ENCODE data around the gene CNPY3.
"Not testable (repeated sequence)": the region's sequence is repeated elsewhere in the genome, so short reads cannot be mapped to it uniquely, and the experiment has no call there.

CNPY3 gene

DNA sequence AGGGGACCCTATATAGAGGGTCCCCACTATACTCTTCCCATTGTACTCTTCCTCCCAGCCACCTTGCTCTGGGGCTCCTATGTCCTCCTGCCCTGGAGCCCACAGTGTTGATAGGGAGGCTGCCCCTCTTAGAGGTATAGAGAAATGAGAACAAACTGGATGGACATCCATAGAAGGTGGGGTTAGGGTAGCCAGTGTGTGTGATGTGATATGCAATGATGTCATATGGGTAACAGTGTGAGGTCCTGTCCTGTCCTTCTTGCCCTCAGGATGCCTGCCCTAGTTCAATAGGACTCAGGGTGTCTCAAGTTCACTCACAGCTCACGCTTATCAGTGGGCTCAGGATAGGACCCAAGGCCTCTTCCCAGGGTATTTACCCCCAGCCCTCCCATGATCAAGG is 13.0 kb upstream of the CNPY3 start:
- DNase-seq = no peak

DNA sequence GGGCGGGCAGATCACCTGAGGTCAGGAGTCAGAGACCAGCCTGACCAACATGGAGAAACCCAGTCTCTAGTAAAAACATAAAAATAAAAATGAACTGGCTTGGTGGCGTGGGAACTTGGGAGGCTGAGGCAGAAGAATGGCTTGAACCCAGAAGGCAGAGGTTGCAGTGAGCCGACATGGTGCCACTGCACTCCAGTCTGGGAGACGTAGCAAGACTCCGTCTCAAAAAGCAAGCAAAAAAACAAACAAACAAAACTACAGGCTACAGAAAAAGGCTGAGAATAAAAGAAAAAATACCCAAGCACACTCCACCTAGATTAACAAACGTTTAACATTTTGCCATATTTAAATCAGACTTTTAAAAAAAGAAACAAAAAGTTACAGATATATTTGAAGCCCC is 7.5 kb upstream of the CNPY3 start:
- DNase-seq = no peak

DNA sequence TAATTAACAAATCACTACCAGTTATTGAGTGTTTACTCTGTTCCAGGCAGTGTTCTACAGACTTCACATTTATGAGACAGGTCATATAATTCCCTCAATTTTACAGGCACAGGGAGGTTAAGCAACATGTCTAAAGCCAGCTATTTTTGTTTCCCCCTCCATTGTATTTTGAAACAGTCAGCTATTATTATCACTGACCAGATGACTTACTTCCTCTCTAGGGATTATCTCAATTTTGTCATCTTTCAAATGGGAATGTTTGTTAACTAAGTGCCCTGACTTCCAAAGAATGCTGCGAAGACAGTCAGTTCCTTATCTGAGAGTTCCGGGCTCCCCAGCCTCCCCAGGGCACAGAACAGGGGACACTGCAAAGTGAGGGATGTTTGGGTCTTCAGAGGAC is 5.6 kb upstream of the CNPY3 start:
- no peak for DNase-seq

DNA sequence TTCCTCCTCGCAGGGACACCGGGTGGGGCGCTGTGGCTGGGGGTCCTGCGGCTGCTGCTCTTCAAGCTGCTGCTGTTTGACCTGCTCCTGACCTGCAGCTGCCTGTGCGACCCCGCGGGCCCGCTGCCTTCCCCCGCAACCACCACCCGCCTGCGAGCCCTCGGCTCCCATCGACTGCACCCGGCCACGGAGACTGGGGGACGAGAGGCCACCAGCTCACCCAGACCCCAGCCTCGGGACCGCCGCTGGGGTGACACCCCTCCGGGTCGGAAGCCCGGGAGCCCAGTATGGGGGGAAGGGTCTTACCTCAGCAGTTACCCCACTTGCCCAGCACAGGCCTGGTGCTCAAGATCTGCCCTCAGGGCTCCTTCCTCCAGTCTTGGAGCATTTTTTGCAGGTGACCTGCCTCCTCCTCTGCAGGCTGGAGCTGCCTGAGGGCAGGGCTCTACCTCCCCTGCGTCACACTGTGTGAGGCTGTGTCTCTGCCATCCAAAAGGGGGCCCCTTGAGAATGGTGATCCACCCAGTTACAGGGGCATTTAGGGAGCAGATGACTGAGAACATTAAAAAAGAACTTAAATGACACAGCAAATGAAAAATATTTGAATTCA is 3.9 kb upstream of the CNPY3 start:
- no peak for DNase-seq

DNA sequence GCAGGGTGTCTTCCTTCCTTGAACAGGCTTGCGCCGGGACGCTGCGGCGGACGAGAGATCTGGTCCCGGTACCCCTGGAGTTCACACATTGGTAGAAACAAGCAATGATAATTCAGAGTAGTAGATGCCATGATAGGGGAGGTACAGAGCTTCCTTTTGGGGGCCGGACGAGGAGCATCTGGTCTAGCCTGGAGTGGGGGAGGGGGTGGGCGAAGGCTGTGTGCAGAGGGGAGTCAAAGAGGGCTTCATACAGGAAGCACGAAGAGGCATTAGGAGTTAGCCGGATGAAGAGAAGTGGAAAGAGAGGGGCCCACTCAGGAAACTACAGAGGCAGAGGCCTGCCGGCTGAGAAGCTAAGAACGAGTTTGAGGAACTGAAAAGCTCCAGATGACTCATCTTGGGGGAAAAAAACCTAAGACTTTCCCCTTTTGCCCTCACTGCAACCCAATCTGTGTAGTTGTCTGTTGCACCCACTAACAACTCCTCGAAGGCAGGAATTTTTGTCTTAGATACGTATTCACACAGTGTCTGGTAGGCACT is 611 bp downstream of the CNPY3 start:
- DNase-seq = no peak

DNA sequence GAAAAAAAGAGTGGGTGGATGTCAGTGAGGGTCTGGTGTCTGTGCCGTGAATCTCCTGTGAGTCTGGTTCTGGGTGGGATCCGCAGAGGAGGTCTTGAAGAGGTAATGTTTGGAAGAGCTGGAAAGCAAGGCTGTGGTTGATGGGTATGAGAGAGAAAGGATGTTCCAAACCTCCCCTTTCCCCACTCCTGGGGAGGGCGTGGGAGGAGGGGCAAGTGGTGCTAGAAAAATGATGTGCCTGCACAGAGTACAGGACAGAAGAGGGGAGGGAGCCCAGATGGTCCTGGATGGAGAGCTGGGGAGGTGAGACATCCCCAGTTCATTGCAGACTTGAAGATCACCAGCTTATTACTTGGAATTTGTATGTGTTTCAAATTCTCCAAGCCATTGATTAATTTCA is 3.1 kb downstream of the CNPY3 start:
- no peak for DNase-seq

DNA sequence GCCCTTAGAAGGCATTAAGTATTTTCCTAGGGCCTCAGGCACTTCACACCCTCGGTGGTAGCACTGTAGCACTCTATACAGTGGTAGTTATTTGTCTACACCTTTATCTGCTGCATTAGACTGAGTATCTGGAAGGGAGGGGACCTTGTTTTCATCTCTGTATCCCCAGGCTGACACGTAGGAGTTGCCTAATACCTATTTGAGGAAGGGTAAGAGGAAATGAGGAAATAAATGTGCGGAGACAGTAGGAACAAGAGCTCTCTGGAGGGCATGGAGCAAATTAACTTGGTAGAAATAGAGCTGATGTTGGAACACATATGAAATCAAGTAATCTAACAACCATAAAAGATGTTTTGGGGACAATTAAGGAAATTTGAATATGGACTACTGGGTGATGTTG is 3.9 kb downstream of the CNPY3 start:
- no peak for DNase-seq

DNA sequence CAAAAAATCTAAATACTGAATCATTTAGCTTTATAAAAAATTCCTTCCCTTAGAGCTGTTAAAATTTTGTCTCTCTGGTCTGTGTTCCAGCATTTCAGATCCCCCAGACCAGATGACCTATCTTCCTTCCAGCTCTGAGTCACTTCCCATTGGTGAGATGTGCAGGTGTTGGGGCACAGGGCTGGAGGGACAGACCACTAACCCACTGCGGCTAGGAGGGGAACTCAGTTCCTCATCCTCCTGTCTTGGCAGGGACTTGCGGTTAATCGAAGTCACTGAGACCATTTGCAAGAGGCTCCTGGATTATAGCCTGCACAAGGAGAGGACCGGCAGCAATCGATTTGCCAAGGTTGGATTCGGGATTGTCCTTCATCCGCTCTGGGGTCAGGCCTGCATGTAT is 6.0 kb downstream of the CNPY3 start:
- DNase-seq = no peak

DNA sequence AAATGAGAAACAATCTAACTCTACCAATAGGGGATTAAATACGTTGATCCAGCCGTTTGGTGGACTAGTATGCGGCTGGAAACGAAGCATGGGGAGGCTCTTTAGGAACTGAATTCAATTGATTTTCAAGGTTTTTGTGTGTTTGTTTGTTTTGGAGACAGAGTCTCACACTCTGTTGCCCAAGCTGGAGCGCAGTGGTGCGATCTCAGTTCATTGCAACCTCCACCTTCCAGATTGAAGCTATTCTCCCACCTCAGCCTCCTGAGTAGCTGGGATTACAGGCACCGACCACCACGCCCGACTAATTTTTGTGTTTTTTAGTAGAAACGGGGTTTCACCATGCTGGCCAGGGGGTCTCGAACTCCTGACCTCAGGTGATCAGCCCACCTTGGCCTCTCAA is 7.1 kb downstream of the CNPY3 start:
- DNase-seq = no peak

DNA sequence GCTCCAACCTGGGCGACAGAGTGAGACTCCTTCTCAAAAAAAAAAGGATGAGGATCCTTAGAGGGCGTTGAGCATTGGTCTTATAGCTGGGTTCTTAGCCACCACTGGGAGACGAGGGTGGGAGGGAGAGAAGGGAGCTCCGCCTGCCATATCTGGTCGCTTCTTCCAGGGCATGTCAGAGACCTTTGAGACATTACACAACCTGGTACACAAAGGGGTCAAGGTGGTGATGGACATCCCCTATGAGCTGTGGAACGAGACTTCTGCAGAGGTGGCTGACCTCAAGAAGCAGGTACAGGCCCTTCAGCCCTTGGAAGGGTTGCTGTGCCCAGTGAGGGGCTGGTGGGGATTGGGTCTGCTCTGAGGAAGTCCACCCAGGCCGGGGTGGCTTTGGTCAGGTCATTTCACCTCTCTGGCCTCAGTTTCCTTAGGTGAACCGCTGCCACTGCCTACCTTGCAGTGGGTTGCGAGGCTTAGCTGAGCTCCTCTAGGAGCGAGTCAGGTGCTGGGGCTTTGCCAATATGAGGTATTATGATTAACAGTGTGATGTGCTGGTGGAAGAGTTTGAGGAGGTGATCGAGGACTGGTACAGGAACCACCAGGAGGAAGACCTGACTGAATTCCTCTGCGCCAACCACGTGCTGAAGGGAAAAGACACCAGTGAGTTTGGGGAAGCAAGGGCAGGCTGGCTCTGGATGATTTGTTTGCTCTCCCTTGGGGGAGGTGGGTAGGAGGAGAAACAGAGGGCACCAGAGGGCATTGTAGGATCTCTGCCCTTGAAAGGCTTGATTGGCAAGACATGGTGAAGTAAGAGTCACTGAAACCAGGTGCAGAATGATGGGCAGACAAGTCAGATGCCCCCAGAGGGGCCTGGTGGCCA is 8.5 kb downstream of the CNPY3 start:
- no peak for DNase-seq

DNA sequence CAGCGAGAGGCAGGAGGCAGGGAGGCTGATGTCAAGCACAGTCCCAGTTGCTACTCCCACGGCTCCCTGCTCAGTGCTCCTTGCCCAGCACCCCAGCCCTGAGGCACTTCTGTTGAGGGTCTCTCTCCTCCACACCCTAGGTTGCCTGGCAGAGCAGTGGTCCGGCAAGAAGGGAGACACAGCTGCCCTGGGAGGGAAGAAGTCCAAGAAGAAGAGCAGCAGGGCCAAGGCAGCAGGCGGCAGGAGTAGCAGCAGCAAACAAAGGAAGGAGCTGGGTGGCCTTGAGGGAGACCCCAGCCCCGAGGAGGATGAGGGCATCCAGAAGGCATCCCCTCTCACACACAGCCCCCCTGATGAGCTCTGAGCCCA is 9.1 kb downstream of the CNPY3 start:
- no peak for DNase-seq

DNA sequence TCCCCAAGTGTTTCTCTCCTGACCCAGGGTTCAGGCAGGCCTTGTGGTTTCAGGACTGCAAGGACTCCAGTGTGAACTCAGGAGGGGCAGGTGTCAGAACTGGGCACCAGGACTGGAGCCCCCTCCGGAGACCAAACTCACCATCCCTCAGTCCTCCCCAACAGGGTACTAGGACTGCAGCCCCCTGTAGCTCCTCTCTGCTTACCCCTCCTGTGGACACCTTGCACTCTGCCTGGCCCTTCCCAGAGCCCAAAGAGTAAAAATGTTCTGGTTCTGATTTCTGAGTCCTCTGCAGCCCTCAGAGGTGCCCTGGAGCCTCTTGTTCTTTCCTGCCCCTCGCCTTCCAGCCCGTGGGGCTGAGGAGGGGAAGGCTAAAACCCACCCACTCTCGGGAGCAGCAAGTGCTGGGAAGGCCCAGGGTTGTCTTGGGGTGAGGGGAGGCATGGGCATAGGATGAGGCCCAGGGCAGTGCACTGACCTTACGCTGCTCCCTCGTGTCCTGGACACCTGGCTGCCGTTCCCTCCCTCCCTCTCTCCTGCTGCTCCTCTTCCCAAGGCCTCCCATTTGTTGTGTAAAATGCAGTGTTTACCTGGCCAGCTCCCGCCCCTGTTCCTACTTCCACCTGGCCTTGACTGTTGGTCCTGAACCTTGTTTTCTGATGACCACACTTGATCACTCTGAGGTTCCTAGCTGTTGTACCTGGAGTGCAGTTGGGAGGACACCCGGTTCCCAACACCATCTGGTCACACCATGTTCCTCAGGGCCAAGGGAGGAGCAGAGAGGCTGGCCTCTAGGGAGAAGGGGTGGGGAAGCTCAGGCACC is 9.9 kb downstream of the CNPY3 start:
- DNase-seq = no peak

DNA sequence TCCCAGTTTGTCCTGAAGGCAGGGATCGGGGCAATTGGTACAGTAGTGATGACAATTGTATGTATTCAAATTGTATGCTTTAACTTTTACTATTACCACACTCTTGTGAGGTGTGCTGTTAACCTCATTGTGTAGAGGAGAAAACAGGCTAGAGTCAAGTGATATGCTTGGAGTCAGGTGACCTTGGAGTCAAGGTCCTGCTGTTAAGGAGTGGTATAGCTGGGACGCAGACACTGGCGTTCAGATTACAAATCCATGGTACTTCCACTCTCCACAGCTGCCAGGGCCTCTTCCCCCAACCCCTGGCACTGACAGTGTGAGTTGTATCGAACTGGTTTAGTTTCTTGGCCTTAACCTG is 10.5 kb downstream of the CNPY3 start:
- DNase-seq = no peak

DNA sequence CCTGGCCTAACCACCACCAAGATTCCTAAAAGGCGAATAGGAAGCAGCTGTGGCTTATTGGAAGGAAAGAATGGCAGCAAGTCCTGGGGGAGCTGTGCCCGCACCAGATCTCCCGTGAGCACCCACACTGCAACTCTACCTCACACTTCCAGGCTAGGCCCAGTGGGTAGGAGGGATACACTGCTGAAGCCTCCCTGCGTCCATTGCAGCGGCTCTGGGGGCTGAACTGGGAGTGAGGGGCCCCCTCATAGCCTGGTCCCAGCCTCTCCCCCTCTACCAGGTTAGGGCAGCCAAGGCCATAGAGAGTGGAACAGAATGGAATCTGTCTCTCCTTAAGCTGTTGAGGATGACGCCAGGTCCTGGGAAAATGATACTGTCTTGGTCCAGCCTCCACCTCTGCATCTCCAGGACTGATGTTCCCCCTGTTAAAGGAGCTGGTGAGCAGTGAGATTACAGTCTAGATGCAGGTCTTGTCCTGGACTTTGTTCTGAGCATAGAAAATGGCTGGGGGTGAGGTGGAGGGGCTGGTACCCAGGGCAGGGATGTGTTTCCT is 11.3 kb downstream of the CNPY3 start:
- no peak for DNase-seq

DNA sequence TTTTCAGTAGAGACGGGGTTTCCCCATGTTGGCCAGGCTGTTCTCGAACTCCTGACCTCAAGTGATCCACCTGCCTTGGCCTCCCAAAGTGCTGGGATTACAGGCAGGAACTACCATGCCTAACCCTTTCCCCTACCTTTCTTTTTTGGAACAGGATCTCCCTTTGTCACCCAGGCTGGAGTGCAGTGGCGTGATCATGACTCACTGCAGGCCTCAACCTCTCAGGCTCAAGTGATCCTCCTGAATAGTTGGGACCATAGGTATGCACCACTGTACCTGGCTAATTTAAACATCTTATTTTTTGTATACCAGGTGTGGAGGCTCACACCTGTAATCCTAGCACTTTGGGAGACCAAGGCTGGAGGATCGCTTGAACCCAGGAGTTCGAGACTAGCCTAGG is 12.1 kb downstream of the CNPY3 start:
- DNase-seq = not testable (repeated sequence)

DNA sequence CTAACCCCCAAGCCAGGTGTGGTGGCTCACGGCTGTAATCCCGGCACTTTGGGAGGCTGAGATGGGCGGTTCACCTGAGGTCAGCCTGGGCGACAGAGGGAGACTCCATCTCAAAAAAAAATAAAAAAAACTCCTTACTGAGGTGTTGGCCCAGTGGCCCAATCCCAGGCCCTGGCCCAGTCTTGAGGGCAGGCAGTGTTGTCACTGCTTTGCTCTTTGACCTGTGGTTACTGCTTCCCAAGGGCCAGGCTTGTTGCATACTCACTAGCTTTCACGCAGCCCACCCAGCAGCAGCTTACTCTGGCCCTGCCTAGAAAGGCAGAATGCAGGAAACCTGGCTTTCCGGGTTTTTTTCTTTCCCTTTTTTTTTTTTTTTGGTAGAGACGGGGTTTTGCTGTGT is 13.2 kb downstream of the CNPY3 start:
- DNase-seq = no peak

DNA sequence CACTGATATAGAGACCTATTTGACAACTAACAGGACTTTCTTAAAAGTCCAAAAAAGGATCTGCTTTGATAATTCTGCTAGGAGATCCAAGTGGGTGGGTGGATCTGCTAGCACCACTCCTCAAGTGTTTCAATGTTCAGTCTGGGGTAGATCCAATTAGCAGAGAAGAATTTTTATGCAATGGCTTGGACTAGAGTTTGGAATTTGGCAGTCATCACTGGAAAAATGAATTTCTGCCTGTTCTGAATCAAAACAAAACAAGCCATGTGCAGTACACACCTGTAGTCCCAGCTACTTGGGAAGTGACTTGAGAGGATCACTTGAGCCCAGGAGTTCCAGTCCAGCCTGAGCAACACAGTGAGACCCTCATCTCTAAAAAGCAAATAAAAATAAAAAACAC is 18.7 kb downstream of the CNPY3 start:
- no peak for DNase-seq

DNA sequence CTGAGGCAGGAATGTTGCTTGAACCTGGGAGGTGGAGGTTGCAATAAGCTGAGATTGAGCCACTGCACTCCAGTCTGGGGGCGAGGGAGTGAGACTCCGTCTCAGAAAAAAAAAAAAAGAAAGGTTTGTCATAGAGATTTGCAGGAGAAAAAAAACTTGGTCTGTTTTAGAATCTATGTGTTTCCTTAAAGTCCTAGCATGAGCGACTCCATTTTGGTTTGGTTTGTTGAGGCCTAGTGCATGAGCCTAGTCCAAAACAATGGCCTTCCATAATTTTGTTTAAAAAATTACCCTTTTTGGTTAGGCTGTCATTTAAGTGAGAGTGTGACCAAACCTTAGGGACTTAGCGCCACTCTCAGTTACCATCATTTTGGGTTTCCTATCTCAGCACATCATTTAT is 23.1 kb downstream of the CNPY3 start:
- no peak for DNase-seq

DNA sequence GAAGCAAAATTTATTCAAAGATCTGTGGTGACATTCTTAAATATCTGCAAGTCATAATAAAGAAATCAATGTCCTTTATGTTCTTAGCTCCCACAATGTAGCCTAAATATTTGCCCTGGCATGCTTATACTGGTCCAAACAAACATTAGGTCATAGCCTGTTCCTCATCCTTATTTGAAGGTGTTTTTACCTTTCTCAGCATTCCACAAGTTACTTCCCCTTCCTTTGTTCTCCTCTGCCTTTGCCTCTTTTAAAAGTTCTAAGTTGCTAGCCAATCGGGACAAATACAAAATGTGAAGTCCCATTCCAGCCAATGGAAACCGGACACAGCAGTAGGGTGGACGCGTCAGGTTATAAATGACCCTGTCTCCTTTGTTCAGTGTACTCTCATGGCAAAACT is 25.1 kb downstream of the CNPY3 start:
- DNase-seq = not testable (repeated sequence)

DNA sequence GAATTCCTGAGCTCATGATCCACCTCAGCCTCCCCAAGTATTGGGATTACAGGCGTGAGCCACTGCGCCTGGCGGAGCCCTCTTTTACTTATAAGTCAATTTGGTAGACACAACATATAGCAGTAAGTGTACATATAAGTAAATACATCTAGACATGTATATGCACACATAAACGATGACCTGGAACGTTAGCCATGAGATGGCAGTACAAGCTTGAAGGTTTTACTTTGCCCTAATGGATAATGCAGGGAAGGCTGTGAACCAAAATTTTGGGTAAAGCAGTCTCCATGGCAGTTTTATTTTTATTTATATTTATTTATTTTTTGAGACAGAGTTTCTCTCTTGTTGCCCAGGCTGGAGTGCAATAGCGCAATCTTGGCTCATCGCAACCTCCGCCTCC is 28.8 kb downstream of the CNPY3 start:
- no peak for DNase-seq

DNA sequence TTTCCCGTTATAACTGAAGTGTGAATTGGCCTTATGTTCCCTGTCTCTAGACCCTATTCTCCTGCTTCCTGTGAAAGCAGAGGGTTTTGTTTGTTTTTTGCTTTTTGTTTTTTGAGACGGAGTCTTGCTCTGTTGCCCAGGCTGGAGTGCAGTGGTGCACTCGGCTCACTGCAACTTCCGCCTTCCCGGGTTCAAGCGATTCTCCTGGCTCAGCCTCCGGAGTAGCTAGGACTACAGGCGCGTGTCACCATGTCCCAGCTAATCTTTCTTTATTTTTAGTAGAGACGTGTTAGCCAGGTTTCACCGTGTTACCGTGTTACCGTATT is 30.6 kb downstream of the CNPY3 start:
- DNase-seq = no peak

DNA sequence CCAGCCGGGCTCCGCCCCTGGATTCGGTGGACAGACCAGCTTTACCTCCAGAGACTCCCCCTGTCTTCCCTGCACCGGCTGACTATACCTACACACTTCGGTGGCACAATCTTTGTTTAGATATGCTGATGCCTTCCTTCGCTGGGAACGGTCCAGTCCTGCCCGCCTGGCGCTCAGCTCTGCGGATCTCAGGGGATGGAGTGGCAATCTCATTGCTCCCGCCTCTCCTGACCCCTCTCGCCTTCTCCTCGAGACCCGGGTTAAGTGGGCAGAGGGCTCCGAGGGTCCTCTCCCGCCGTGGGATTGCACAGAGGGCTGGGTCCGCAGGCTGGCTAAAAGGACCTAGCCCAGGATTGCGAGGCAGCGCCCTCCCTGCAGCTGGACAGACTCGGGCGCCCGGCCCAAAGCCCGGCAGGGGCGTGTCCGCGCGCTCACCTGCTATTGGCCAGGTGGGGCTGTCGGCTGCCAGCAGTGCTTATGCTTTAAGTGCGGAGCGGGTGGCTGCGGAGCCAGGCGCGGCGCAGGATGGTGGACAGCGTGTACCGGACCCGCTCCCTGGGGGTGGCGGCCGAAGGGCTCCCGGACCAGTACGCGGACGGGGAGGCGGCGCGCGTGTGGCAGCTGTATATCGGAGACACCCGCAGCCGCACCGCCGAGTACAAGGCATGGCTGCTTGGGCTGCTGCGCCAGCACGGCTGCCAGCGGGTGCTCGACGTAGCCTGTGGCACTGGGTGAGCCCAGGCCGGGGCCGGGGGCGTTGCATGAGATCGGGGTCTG is 31.2 kb downstream of the CNPY3 start, which contains the start of gene GNMT:
GNMT (plus strand) TSS at position 512 of the 777 bp plus-strand sequence; CDS start at position 526, 14 bp downstream.
- peak; percentile 59 for DNase-seq

DNA sequence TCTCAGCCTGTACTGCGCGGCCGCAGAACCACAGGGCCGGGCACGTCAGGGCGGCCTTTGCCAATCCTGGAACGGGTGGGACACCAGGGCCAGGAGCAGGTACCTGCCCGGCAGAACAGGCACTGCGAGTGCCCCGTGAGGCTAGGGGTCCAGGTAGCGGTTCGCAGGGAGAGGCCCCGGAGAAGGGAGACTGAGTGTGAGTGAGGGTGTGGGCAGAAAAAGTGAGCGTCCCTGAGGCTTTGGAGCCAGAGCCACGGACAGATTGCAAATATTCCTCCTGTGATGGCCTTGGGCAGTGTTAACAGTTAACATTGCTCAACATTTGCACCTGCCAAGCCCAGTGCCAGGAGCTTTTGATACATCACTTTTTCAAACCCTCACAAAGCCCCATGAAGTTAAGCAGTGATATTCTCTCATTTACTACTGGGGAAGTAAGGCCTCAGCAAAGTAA is 31.8 kb downstream of the CNPY3 start:
- no peak for DNase-seq

Data from NCI-H1092 treated with DMSO at 0.1 percent for 48 hours (cell line).